ENCODE measurements around the gene STK26. TPM values are rescaled to one million over a fixed set of nuclear protein-coding genes. Genes with fewer than 3 reads are reported as not detected.

Gene STK26
- total and polyA plus RNA-seq, 2 experiments from 2014 or later = 65.2 to 110 TPM

DNA sequence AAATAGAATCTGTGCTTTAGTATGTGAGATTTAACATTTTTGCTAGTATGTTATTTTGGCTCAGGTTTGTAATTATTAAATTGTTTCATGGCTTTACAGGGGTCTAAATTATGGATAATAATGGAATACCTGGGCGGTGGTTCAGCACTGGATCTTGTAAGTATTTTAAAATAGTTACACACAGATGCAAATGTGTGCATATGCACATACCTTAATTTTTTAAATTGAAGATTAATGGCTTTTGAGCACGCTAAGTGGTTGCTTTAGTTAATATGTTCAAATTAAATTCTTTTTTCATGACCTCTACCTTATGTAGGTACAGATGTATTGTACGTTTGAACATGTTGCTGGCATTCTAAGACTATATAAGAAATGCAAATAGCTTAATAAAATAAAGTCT is 40.2 kb downstream of the STK26 start (continued):
- TF ChIP-seq REST (IDR thresholded peaks at IDR 0.05; ENCODE audit: unreplicated experiment) = no peak

DNA sequence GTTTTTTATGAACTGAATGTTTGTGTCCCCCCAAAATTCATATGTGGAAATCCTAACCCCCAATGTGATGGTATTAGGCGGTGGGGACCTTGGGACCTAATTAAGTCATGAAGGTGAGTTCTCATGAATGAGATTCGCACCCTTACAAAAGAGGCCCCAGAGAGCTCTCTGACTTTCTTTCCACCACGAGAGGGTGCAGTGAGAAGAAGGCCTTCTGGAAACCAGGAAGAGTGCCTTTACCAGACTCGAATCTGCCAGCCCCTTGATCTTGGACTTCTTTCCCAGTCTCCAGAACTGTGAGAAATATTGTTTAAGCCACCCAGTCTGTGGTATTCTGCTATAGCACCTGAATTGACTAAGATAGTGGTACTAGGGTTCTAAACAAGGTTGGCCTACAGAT is 40.8 kb downstream of the STK26 start:
- Histone ChIP-seq H3K27ac (ENCODE audit: low read depth) (no peak overlapping the region), H4K20me1 (replicated peaks; ENCODE audit: insufficient read depth) (no peaks in the 10 kb centered on the region; the same call in 1 of the 2 replicates), H3K4me2 (no peak overlapping the region), H3K9me2 (ENCODE audit: insufficient read depth) (no peaks in the 10 kb centered on the region), H2AFZ (no peak overlapping the region), H3F3A (replicated peaks; ENCODE audit: low read depth) (no peaks in the 10 kb centered on the region), H3K36me3 (ENCODE audit: insufficient read depth) (peaks cover 8% of the 10 kb centered on the region; the same call in 1 of the 2 replicates), H3K4me1 (ENCODE audit: insufficient read depth) (no peaks in the 10 kb centered on the region), H3K27me3 (ENCODE audit: insufficient read depth) (no peaks in the 10 kb centered on the region), H3K4me3 (no peak overlapping the region), H3K79me2 (replicated peaks; ENCODE audit: insufficient read depth) (0 out of 2 replicates have a peak, but pooled peaks cover 1% of the 10 kb centered on the region)
- TF ChIP-seq POLR2AphosphoS5 (IDR thresholded peaks at IDR 0.05; ENCODE audit: low read depth) (no peak), ZNF114 (CRISPR knock-in tag; IDR thresholded peaks at IDR 0.05) (no peak), CREB1 (CRISPR knock-in tag; IDR thresholded peaks at IDR 0.05; ENCODE audit: low read depth) (no peak), CTCF (conservative IDR thresholded peaks at IDR 0.05; ENCODE audit: low read depth in 2 of 2) (no peak), STAT1 (IDR thresholded peaks at IDR 0.05; ENCODE audit: unreplicated experiment) (no peak), NANOG (IDR thresholded peaks at IDR 0.05; ENCODE audit: borderline replicate concordance) (no peak), EZH2phosphoT487 (IDR thresholded peaks at IDR 0.05; ENCODE audit: unreplicated experiment) (no peak), EZH2 (IDR thresholded peaks at IDR 0.05; ENCODE audit: low read depth, unreplicated experiment) (no peak), JUNB (IDR thresholded peaks at IDR 0.05; ENCODE audit: unreplicated experiment) (no peak), ZNF331 (CRISPR knock-in tag; IDR thresholded peaks at IDR 0.05; ENCODE audit: low read depth) (no peak)
- TF ChIP-seq, protein P1, sequence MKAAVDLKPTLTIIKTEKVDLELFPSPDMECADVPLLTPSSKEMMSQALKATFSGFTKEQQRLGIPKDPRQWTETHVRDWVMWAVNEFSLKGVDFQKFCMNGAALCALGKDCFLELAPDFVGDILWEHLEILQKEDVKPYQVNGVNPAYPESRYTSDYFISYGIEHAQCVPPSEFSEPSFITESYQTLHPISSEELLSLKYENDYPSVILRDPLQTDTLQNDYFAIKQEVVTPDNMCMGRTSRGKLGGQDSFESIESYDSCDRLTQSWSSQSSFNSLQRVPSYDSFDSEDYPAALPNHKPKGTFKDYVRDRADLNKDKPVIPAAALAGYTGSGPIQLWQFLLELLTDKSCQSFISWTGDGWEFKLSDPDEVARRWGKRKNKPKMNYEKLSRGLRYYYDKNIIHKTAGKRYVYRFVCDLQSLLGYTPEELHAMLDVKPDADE (IDR thresholded peaks at IDR 0.05) = no peak
- Mint-ChIP-seq H3K4me3 (no peak overlapping the region), H3K27ac (no peak overlapping the region), H3K4me1 (no peaks in the 10 kb centered on the region; the same call in 2 of the 3 replicates), H3K9me3 (no peaks in the 10 kb centered on the region), H3K27me3 (ENCODE audit: insufficient read depth, low read depth, poor library complexity) (no peaks in the 10 kb centered on the region), H3K36me3 (ENCODE audit: low read depth) (peaks cover 10% of the 10 kb centered on the region)
- DNase-seq (ENCODE audit: low spot score) (no peak), ATAC-seq (no peak)

Measured in GM23338 (cell line).